ENCODE data around the gene WFDC11. TPM values are rescaled to one million over a fixed set of nuclear protein-coding genes. Genes with fewer than 3 reads are reported as not detected.
"Not testable (repeated sequence)": the region's sequence is repeated elsewhere in the genome, so short reads cannot be mapped to it uniquely, and the experiment has no call there.

Gene WFDC11
- total RNA-seq, 1 experiment from 2014 or later: not detected

DNA sequence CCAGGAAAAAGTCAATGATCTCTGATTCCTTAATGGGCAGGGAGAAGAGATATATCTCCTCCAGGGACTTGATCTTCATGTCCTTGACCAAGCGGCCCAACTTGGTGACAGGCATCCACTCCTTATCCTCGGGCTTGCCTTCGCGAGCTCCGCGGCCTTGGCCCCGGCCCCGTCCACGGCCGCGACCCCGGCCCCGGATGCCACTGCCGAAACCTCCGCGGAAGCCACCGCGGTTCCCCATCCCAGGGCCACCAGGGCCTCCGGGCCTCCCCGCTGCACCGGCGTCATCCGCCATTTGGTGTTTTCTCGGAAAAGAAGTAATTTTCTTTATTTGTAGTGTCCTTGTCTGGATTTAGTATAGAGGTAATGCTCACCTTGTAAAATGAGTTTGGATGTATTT is 29.0 kb downstream of the WFDC11 start:
- H3K4me1 Mint-ChIP-seq; DNase-seq (ENCODE audit: low spot score); ATAC-seq; POLR2A ChIA-PET; H3K4me3 Mint-ChIP-seq; H3K27me3 Mint-ChIP-seq (ENCODE audit: low read depth); H3K27ac Mint-ChIP-seq; CTCF ChIA-PET; H3K36me3 Mint-ChIP-seq: not testable (repeated sequence)
- peaks cover 13% of the 10 kb centered on the region for H3K9me3 Mint-ChIP-seq

DNA sequence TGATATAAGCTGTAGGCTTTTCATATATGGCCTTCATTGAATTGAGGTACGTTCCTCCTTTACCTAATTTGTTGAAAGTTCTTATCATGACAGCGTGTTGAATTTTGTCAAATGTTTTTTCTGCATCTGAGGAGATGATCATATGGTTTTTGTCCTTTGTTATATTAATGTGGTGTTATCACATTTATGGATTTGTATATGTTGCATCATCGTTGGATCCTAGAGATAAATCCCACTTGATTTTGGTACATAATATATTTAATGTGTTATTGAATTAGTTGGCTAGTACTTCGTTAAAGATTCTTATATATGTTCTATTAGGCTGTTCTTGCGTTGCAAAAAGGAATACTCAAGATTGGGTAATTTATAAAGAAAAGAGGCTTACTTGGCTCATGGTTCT is 30.4 kb downstream of the WFDC11 start:
- ATAC-seq (no peak), DNase-seq (ENCODE audit: low spot score) (no peak)
- Mint-ChIP-seq H3K9me3 (peaks cover 12% of the 10 kb centered on the region), H3K27ac (no peak overlapping the region), H3K4me1 (no peaks in the 10 kb centered on the region), H3K36me3 (peaks cover 1% of the 10 kb centered on the region; the same call in 1 of the 2 replicates), H3K27me3 (ENCODE audit: low read depth) (no peaks in the 10 kb centered on the region), H3K4me3 (no peak overlapping the region)
- ChIA-PET CTCF (interaction anchor here (0.8 kb wide), 1 partner anchor 10 kb away, joined by 3 read pairs; the partner anchor contains the start of gene WFDC10A), POLR2A (no interaction called here)
- TF ChIP-seq FOXP1 (CRISPR knock-in tag; IDR thresholded peaks at IDR 0.05; ENCODE audit: borderline replicate concordance): no peak
- no peak for TF ChIP-seq ZNF138 (CRISPR knock-in tag; conservative IDR thresholded peaks at IDR 0.05)

DNA sequence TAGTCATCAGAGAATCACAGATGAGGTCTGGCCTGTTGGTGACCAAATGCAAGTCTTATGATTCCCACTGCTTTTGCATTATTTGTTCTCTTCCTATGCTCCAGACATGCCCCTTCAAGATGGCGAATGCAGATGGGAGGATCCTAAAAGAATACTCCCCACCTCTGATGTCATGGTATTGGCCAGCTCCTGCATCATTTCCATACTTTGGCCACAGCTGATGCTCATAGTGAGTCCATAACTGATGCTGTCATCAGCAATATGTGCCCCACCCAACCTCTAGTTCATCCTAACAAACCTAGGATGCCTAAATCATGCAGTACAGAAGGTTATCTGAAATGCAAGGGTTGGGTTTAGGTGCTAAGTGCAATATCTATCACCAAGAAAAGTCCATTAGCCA is 33.5 kb downstream of the WFDC11 start:
- H3K4me1 Mint-ChIP-seq: no peaks in the 10 kb centered on the region
- H3K9me3 Mint-ChIP-seq: peaks cover 20% of the 10 kb centered on the region
- no peak for TF ChIP-seq SMAD3 (CRISPR knock-in tag; IDR thresholded peaks at IDR 0.05; ENCODE audit: borderline replicate concordance)
- no peak for TF ChIP-seq ELF4 (CRISPR knock-in tag; IDR thresholded peaks at IDR 0.05; ENCODE audit: low read depth)
- TF ChIP-seq, protein P1, sequence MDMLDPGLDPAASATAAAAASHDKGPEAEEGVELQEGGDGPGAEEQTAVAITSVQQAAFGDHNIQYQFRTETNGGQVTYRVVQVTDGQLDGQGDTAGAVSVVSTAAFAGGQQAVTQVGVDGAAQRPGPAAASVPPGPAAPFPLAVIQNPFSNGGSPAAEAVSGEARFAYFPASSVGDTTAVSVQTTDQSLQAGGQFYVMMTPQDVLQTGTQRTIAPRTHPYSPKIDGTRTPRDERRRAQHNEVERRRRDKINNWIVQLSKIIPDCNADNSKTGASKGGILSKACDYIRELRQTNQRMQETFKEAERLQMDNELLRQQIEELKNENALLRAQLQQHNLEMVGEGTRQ (CRISPR knock-in tag; IDR thresholded peaks at IDR 0.05): no peak
- no peak for TF ChIP-seq ATF1 (CRISPR knock-in tag; IDR thresholded peaks at IDR 0.05)
- no peak for TF ChIP-seq FOXP1 (CRISPR knock-in tag; IDR thresholded peaks at IDR 0.05; ENCODE audit: borderline replicate concordance)
- TF ChIP-seq JAZF1 (CRISPR knock-in tag; IDR thresholded peaks at IDR 0.05): no peak
- TF ChIP-seq NFYB (CRISPR knock-in tag; conservative IDR thresholded peaks at IDR 0.05; ENCODE audit: low read depth): no peak
- TF ChIP-seq, protein P2, sequence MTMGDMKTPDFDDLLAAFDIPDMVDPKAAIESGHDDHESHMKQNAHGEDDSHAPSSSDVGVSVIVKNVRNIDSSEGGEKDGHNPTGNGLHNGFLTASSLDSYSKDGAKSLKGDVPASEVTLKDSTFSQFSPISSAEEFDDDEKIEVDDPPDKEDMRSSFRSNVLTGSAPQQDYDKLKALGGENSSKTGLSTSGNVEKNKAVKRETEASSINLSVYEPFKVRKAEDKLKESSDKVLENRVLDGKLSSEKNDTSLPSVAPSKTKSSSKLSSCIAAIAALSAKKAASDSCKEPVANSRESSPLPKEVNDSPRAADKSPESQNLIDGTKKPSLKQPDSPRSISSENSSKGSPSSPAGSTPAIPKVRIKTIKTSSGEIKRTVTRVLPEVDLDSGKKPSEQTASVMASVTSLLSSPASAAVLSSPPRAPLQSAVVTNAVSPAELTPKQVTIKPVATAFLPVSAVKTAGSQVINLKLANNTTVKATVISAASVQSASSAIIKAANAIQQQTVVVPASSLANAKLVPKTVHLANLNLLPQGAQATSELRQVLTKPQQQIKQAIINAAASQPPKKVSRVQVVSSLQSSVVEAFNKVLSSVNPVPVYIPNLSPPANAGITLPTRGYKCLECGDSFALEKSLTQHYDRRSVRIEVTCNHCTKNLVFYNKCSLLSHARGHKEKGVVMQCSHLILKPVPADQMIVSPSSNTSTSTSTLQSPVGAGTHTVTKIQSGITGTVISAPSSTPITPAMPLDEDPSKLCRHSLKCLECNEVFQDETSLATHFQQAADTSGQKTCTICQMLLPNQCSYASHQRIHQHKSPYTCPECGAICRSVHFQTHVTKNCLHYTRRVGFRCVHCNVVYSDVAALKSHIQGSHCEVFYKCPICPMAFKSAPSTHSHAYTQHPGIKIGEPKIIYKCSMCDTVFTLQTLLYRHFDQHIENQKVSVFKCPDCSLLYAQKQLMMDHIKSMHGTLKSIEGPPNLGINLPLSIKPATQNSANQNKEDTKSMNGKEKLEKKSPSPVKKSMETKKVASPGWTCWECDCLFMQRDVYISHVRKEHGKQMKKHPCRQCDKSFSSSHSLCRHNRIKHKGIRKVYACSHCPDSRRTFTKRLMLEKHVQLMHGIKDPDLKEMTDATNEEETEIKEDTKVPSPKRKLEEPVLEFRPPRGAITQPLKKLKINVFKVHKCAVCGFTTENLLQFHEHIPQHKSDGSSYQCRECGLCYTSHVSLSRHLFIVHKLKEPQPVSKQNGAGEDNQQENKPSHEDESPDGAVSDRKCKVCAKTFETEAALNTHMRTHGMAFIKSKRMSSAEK (CRISPR knock-in tag; IDR thresholded peaks at IDR 0.05; ENCODE audit: borderline replicate concordance): no peak
- TF ChIP-seq ZNF396 (CRISPR knock-in tag; IDR thresholded peaks at IDR 0.05; ENCODE audit: borderline replicate concordance): no peak
- TF ChIP-seq ZNF317 (CRISPR knock-in tag; IDR thresholded peaks at IDR 0.05; ENCODE audit: borderline replicate concordance, low read depth): no peak
- no peak for TF ChIP-seq TEAD1 (CRISPR knock-in tag; IDR thresholded peaks at IDR 0.05)
- TF ChIP-seq, protein P3, sequence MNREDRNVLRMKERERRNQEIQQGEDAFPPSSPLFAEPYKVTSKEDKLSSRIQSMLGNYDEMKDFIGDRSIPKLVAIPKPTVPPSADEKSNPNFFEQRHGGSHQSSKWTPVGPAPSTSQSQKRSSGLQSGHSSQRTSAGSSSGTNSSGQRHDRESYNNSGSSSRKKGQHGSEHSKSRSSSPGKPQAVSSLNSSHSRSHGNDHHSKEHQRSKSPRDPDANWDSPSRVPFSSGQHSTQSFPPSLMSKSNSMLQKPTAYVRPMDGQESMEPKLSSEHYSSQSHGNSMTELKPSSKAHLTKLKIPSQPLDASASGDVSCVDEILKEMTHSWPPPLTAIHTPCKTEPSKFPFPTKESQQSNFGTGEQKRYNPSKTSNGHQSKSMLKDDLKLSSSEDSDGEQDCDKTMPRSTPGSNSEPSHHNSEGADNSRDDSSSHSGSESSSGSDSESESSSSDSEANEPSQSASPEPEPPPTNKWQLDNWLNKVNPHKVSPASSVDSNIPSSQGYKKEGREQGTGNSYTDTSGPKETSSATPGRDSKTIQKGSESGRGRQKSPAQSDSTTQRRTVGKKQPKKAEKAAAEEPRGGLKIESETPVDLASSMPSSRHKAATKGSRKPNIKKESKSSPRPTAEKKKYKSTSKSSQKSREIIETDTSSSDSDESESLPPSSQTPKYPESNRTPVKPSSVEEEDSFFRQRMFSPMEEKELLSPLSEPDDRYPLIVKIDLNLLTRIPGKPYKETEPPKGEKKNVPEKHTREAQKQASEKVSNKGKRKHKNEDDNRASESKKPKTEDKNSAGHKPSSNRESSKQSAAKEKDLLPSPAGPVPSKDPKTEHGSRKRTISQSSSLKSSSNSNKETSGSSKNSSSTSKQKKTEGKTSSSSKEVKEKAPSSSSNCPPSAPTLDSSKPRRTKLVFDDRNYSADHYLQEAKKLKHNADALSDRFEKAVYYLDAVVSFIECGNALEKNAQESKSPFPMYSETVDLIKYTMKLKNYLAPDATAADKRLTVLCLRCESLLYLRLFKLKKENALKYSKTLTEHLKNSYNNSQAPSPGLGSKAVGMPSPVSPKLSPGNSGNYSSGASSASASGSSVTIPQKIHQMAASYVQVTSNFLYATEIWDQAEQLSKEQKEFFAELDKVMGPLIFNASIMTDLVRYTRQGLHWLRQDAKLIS (CRISPR knock-in tag; IDR thresholded peaks at IDR 0.05; ENCODE audit: borderline replicate concordance): no peak
- no peak for TF ChIP-seq ZNF232 (CRISPR knock-in tag; IDR thresholded peaks at IDR 0.05)
- TF ChIP-seq, protein P4, sequence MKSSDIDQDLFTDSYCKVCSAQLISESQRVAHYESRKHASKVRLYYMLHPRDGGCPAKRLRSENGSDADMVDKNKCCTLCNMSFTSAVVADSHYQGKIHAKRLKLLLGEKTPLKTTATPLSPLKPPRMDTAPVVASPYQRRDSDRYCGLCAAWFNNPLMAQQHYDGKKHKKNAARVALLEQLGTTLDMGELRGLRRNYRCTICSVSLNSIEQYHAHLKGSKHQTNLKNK (CRISPR knock-in tag; IDR thresholded peaks at IDR 0.05): no peak
- DNase-seq (ENCODE audit: low spot score) (no peak), ATAC-seq (no peak)
- ChIA-PET CTCF (no interaction called here), POLR2A (no interaction called here)
- no peak overlapping the region for H3K27ac Mint-ChIP-seq
- H3K36me3 Mint-ChIP-seq: no peaks in the 10 kb centered on the region
- H3K4me3 Mint-ChIP-seq: no peak overlapping the region
- H3K27me3 Mint-ChIP-seq (ENCODE audit: low read depth): no peaks in the 10 kb centered on the region; the same call in 1 of the 2 replicates

All from WTC11 (cell line).